Ovary (tissue), 9 donors: Measurements from ENCODE around the gene CTNNA3. TPM values are rescaled to one million over a fixed set of nuclear protein-coding genes. Genes with fewer than 3 reads are reported as not detected.

Source experiments
- DNase-seq, 5 donors: peaks; one replicate each; pipeline ENCODE4 v3.0.0-alpha.2; 2019 to 2020
- H3K27ac ChIP-seq, 2 donors: fragments of 200-600 bp; one replicate each; pipeline versions ENCODE4 v1.5.1 to v1.8.0; 2019 to 2022
- H3K27me3 ChIP-seq: fragments of 200-600 bp; one replicate; pipeline ENCODE4 v1.8.0; 2022
- H3K36me3 ChIP-seq: fragments of 200-600 bp; sonication (generic); one replicate; pipeline ENCODE4 v1.5.1; 2019
- H3K4me1 ChIP-seq: one replicate; pipeline ENCODE4 v1.8.1; 2013; ENCODE audit warnings: mild to moderate bottlenecking, moderate library complexity; ENCODE audit not compliant: insufficient read depth
- H3K4me3 ChIP-seq: fragments of 200-600 bp; sonication (generic); one replicate; pipeline ENCODE4 v1.5.1; 2017
- H3K9me3 ChIP-seq, 2 donors: fragments of 200-600 bp in 1 of 2; sonication (generic) in 1 of 2; one replicate each; pipeline versions ENCODE4 v1.5.1 to v1.8.1; 2013 to 2019; ENCODE audit warnings: mild to moderate bottlenecking in 1 of 2, moderate library complexity in 1 of 2
- EP300 ChIP-seq: sonication (generic); formaldehyde crosslinking; IDR thresholded peaks from one replicate; pipeline ENCODE4 v1.6.1; 2017; ENCODE audit warnings: antibody characterized with exemption
- POLR2A ChIP-seq: fragments of 450-650 bp; IDR thresholded peaks from one replicate; pipeline ENCODE4 v1.6.1; 2017; ENCODE audit warnings: antibody characterized with exemption, mild to moderate bottlenecking, moderate library complexity
- WGBS, 3 donors: extraction: QIAGEN DNeasy Blood & Tissue Kit in 1 of 3; methylation state at CpG; one replicate each; pipeline versions ENCODE4 v1.1.5 to v1.1.7; 2013 to 2017; 5-methylcytosine and 5-hydroxymethylcytosine counted together
- intact Hi-C, 4 donors: fragments of 100-400 bp; cut with DNase I; formaldehyde crosslinking; loops; one replicate each; pipeline versions ENCODE4 v1.11.0 to v1.15.1; 2022 to 2023
- polyA plus RNA-seq, 2 donors: library from polyadenylated mRNA; stranded (reverse); fragments of 200-250 nt in 1 of 2; fragments of 350-450 nt in 1 of 2; fragmentation: Illumina TruSeq in 1 of 2; extraction: RNeasy Lipid Tissue Mini Kit (QIAGEN cat#74804) in 1 of 2; gene quantifications; one replicate each; pipeline ENCODE4 v1.2.3, GENCODE V29; 2013 to 2014
- total RNA-seq, 7 donors: library from RNA; depleted of rRNA in 2 of 7; stranded (reverse); fragments of >200 nt in 2 of 7; fragmentation: NEBNext Ultra II Directional in 3 of 7; extraction: Animal tissue kit (Norgen Biotek cat#: 25700) in 3 of 7; gene quantifications; one replicate each; pipeline versions ENCODE4 v1.1.0 to v1.2.4, GENCODE V29; 2016 to 2023
- TF ChIP-seq, protein P1 (sequence below), 3 donors: fragments of 450-650 bp in 2 of 3; fragments of 200-600 bp in 1 of 3; IDR thresholded peaks; one replicate each; pipeline versions ENCODE4 v1.5.1 to v1.8.0; 2016 to 2022; ENCODE audit warnings: antibody characterized with exemption in 3 of 3, mild to moderate bottlenecking in 1 of 3
- donor health status: DM: no; HTN: no; CAD: no; lungs with moderate emphysema.
- donor health status: DM: no; HTN: no; CAD: no.
- donor health status: Bipolar disorder and iron deficiency.
- donor health status: DM: yes; HTN: yes; CAD: no.
- donor health status: DM: no; HTN: no; CAD: no.
- donor health status: DM: yes; HTN: yes; CAD: no.

The CTNNA3 gene
- total and polyA plus RNA-seq, 9 donors = 1.9 to 9.7 (median 4.0) TPM

DNA sequence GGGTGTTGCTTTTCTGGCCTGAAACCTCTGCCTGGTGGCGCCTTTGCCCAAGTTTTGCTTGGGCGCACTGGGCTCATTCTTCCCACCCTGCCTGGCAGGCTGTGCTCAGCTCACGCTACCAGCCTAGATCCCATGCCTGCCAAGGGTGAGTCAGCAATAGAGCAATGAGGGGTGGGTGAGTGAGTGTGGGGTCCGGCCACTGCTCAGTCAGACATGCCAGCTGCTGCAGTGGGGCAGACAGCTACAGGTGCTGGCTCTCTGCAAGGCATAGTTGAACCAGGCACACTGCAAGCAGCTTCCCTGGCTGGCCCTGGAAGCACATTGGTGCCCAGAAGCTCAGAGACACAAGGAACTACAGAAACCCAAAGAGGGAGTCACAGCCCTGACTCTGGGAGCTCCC lies 1451.0 kb downstream of the CTNNA3 start:
- Histone ChIP-seq H3K9me3 (no peaks in the 10 kb centered on the region), H3K4me1 (no peaks in the 10 kb centered on the region), H3K27ac (no peak overlapping the region), H3K36me3 (no peaks in the 10 kb centered on the region), H3K27me3 (no peaks in the 10 kb centered on the region), H3K4me3 (no peak overlapping the region)
- 76 to 95% (median 80%) methylated on average over 4 of the region's 4 CpGs for WGBS, 3 donors
- DNase-seq = no peak
- no peak for TF ChIP-seq POLR2A
- TF ChIP-seq EP300 = no peak
- TF ChIP-seq, protein P1, sequence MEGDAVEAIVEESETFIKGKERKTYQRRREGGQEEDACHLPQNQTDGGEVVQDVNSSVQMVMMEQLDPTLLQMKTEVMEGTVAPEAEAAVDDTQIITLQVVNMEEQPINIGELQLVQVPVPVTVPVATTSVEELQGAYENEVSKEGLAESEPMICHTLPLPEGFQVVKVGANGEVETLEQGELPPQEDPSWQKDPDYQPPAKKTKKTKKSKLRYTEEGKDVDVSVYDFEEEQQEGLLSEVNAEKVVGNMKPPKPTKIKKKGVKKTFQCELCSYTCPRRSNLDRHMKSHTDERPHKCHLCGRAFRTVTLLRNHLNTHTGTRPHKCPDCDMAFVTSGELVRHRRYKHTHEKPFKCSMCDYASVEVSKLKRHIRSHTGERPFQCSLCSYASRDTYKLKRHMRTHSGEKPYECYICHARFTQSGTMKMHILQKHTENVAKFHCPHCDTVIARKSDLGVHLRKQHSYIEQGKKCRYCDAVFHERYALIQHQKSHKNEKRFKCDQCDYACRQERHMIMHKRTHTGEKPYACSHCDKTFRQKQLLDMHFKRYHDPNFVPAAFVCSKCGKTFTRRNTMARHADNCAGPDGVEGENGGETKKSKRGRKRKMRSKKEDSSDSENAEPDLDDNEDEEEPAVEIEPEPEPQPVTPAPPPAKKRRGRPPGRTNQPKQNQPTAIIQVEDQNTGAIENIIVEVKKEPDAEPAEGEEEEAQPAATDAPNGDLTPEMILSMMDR (IDR thresholded peaks at IDR 0.05) = no peak
- intact Hi-C loops = no loop called here

DNA sequence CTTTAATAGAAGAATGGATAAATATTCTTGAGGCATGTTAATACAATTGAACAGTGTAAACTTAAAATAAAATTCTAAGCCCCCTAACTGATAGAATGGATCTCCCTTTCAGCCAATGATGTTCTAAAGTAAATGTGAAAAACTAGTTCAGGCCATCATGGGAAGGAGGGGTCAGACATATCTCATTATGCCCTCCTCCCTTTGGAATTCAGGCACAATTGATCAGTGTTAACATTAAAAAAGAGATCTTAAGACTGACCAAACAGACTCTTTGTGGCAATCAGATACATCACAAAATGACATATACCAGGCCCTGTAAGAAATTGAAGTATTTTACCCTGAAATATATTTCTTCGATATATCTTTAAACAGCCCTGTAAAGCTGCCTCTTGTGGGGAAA lies 1453.1 kb downstream of the CTNNA3 start:
- H3K4me3 ChIP-seq = no peak overlapping the region
- H3K9me3 ChIP-seq = no peaks in the 10 kb centered on the region
- no peak for TF ChIP-seq EP300
- TF ChIP-seq, protein P1 (IDR thresholded peaks at IDR 0.05) = no peak
- no peak for TF ChIP-seq POLR2A
- H3K27ac ChIP-seq = no peak overlapping the region
- intact Hi-C loops = no loop called here
- H3K27me3 ChIP-seq = no peaks in the 10 kb centered on the region
- H3K4me1 ChIP-seq = no peaks in the 10 kb centered on the region
- no peaks in the 10 kb centered on the region for H3K36me3 ChIP-seq
- no peak for DNase-seq
- 100% methylated on average over 1 of the region's 1 CpG for WGBS, 3 donors

DNA sequence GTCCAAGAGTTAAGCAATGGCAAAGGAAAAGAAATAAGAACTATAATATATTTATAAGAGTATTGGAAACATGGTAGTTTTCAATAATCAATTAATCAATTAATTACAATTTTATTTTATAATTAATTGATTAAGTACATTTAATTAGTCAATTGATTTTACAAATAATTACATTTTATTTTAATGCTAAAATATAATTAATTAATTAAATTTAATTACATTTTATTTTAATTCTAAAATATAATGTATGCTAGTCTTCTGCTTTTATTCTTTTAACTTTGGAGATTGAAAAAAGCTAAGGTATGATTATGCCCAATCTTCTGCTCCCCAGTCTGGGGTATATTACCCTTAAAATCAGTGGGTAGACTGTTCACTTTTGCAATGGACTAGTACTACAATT lies 1456.9 kb downstream of the CTNNA3 start:
- H3K27ac ChIP-seq = no peak overlapping the region
- DNase-seq = no peak
- no peaks in the 10 kb centered on the region for H3K9me3 ChIP-seq
- no peaks in the 10 kb centered on the region for H3K27me3 ChIP-seq
- intact Hi-C loops = no loop called here
- TF ChIP-seq EP300 (no peak), POLR2A (no peak)
- TF ChIP-seq, protein P1 (IDR thresholded peaks at IDR 0.05) = no peak
- no peaks in the 10 kb centered on the region for H3K36me3 ChIP-seq
- H3K4me3 ChIP-seq = no peak overlapping the region
- H3K4me1 ChIP-seq = no peaks in the 10 kb centered on the region

DNA sequence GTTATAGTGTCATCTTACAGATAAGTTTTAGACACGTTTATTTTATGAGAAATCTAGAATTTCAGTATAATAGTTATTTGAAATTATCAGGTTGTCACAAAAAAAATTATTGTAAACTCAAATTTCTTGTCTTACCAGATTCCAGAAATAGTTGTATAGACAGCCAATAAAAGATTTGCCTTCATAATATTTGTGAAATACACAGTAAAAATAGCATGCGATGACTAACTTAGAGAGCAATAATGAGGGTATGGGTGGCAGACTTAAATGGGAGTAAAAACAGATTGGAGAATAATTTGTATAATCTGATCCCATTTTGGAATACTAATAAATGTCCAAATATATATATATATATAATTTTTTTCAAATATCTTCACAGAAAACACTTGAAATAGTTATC lies 1457.7 kb downstream of the CTNNA3 start:
- Histone ChIP-seq H3K27me3 (no peaks in the 10 kb centered on the region), H3K36me3 (no peaks in the 10 kb centered on the region), H3K9me3 (no peaks in the 10 kb centered on the region), H3K4me1 (no peaks in the 10 kb centered on the region), H3K27ac (no peak overlapping the region), H3K4me3 (no peak overlapping the region)
- TF ChIP-seq EP300 (no peak), POLR2A (no peak)
- TF ChIP-seq, protein P1 (IDR thresholded peaks at IDR 0.05) = no peak
- 76 to 87% (median 80%) methylated on average over 2 of the region's 2 CpGs for WGBS, 3 donors
- DNase-seq = no peak
- intact Hi-C loops = no loop called here

DNA sequence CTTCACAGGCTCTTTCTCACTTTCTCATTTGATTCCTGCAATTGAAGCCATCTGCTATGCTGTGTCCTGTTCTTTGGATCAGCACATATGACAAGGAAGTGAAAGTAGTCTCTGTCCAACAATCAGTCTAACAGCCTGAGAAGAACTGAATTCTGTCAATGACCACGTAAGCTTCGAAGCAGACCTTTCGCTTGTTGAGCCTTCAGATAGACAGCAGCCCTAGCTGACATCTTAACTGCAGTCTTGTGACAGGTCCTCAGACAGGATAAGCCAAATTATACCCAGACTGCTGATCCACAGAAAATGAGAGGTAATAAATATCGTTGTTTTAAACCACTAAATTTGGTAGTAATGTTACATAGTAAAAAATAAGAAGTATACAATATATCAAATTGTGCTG lies 1461.1 kb downstream of the CTNNA3 start:
- Histone ChIP-seq H3K27ac (no peak overlapping the region), H3K9me3 (no peaks in the 10 kb centered on the region), H3K27me3 (no peaks in the 10 kb centered on the region), H3K36me3 (no peaks in the 10 kb centered on the region), H3K4me3 (no peak overlapping the region), H3K4me1 (no peaks in the 10 kb centered on the region)
- DNase-seq = no peak
- TF ChIP-seq EP300 (no peak), POLR2A (no peak)
- TF ChIP-seq, protein P1 (IDR thresholded peaks at IDR 0.05) = no peak
- intact Hi-C loops = no loop called here
- 95 to 96% (median 95%) methylated on average over 4 of the region's 4 CpGs for WGBS, 3 donors
